Measurements from ENCODE around the gene RPL10.

GRCh38 chrX:154436983-154437752 lies 39.0 kb downstream of the RPL10 start, which contains the start of gene GDI1:
- TF ChIP-seq CTCF (IDR thresholded peaks at IDR 0.05) (no peak), POLR2A (IDR thresholded peaks at IDR 0.05) (peak in 2 of 4 donors; percentile 35 to 70)
